ENCODE data around the gene ATG4A.

DNA sequence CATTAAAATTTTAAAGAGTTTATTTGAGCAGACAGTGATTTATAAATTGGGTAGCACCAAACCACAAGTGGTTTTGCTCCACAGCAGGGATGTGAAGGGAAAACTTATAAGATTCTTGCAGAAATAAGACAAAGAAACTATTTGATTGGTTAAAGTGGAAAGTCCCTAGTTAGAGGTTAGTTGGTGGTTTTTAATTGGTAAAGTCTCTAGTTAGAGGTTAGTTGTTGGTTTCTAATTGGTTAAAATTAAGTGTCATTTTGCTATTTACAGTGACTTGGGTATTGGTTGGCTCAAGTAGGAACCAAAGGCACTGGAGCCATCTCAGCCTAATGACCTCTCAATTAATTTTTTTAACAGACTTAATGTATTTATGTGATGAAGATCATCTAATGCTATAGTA, 23.0 kb downstream of the ATG4A start:
- TF ChIP-seq, protein P1, sequence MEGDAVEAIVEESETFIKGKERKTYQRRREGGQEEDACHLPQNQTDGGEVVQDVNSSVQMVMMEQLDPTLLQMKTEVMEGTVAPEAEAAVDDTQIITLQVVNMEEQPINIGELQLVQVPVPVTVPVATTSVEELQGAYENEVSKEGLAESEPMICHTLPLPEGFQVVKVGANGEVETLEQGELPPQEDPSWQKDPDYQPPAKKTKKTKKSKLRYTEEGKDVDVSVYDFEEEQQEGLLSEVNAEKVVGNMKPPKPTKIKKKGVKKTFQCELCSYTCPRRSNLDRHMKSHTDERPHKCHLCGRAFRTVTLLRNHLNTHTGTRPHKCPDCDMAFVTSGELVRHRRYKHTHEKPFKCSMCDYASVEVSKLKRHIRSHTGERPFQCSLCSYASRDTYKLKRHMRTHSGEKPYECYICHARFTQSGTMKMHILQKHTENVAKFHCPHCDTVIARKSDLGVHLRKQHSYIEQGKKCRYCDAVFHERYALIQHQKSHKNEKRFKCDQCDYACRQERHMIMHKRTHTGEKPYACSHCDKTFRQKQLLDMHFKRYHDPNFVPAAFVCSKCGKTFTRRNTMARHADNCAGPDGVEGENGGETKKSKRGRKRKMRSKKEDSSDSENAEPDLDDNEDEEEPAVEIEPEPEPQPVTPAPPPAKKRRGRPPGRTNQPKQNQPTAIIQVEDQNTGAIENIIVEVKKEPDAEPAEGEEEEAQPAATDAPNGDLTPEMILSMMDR (IDR thresholded peaks at IDR 0.05): no peak
- TF ChIP-seq POLR2A (IDR thresholded peaks at IDR 0.05): no peak

All from right lobe of liver (tissue), 4 donors.